Right lobe of liver (tissue), 6 donors: ENCODE data around the gene CYGB. TPM values are rescaled to one million over a fixed set of nuclear protein-coding genes. Genes with fewer than 3 reads are reported as not detected.

Experiments used
- ATAC-seq, 4 donors: fragments of 200-7000 bp; cut with Tn5 transposase; one replicate each; pipeline ENCODE4 v1.9.1; 2020; ENCODE audit warnings: mild to moderate bottlenecking in 4 of 4, moderate library complexity in 4 of 4
- DNase-seq, 3 donors: peaks; one replicate each; pipeline ENCODE4 v3.0.0-alpha.2; 2020
- H3K27ac ChIP-seq, 3 donors: fragments of 200-600 bp; one replicate each; pipeline ENCODE4 v1.8.0; 2022
- H3K27me3 ChIP-seq, 2 donors: fragments of 200-600 bp; one replicate each; pipeline ENCODE4 v1.8.0; 2022
- H3K36me3 ChIP-seq, 4 donors: fragments of 200-600 bp; sonication (generic) in 1 of 4; one replicate each; pipeline versions ENCODE4 v1.5.1 to v1.8.0; 2017 to 2022; ENCODE audit warnings: control low read depth in 1 of 4
- H3K4me1 ChIP-seq, 4 donors: fragments of 200-600 bp; sonication (generic) in 1 of 4; one replicate each; pipeline versions ENCODE4 v1.5.1 to v1.8.0; 2017 to 2022; ENCODE audit warnings: control low read depth in 1 of 4
- H3K4me3 ChIP-seq, 3 donors: fragments of 200-600 bp; one replicate each; pipeline ENCODE4 v1.8.0; 2022
- H3K9me3 ChIP-seq, 4 donors: fragments of 200-600 bp; sonication (generic) in 1 of 4; one replicate each; pipeline versions ENCODE4 v1.5.1 to v1.8.0; 2017 to 2022; ENCODE audit warnings: control low read depth in 1 of 4
- POLR2A ChIP-seq: fragments of 450-650 bp; IDR thresholded peaks from one replicate; pipeline ENCODE4 v1.6.1; 2017; ENCODE audit warnings: antibody characterized with exemption, mild to moderate bottlenecking
- WGBS: methylation state at CpG from one replicate; pipeline ENCODE4 v1.1.6; 2018; ENCODE audit warnings: low coverage, low lambda C conversion rate; ENCODE audit not compliant: insufficient coverage; ENCODE audit errors: missing lambda C conversion rate; 5-methylcytosine and 5-hydroxymethylcytosine counted together
- intact Hi-C, 2 donors: fragments of 100-400 bp; cut with DNase I; formaldehyde crosslinking; loops; one replicate each; pipeline versions ENCODE4 v1.11.2 to v1.14.1; 2022
- total RNA-seq, 6 experiments: library from RNA; depleted of rRNA in 2 of 6; stranded (reverse); fragments of >200 nt in 2 of 6; fragmentation: NEBNext Ultra II Directional in 3 of 6; extraction: Animal tissue kit (Norgen Biotek cat#: 25700) in 3 of 6; gene quantifications; one replicate each; pipeline versions ENCODE4 v1.1.0 to v1.2.4, GENCODE V29; 2016 to 2023
- TF ChIP-seq, protein P1 (sequence below), 4 donors: fragments of 200-600 bp in 3 of 4; fragments of 450-650 bp in 1 of 4; IDR thresholded peaks; one replicate each; pipeline versions ENCODE4 v1.5.1 to v1.8.0; 2016 to 2022; ENCODE audit warnings: antibody characterized with exemption in 4 of 4, mild to moderate bottlenecking in 2 of 4
- donor health status: DM: no; HTN: yes; CAD: no.
- donor health status: DM: no; HTN: no; CAD: no.
- donor health status: DM: no; HTN: no; CAD: no.
- donor health status: DM: no; HTN: yes; CAD: no.
- donor health status: DM: no; HTN: yes; CAD: no.

Gene CYGB
- total RNA-seq, 6 experiments from 2014 or later = 1.8 to 4.1 (median 3.1) TPM

DNA sequence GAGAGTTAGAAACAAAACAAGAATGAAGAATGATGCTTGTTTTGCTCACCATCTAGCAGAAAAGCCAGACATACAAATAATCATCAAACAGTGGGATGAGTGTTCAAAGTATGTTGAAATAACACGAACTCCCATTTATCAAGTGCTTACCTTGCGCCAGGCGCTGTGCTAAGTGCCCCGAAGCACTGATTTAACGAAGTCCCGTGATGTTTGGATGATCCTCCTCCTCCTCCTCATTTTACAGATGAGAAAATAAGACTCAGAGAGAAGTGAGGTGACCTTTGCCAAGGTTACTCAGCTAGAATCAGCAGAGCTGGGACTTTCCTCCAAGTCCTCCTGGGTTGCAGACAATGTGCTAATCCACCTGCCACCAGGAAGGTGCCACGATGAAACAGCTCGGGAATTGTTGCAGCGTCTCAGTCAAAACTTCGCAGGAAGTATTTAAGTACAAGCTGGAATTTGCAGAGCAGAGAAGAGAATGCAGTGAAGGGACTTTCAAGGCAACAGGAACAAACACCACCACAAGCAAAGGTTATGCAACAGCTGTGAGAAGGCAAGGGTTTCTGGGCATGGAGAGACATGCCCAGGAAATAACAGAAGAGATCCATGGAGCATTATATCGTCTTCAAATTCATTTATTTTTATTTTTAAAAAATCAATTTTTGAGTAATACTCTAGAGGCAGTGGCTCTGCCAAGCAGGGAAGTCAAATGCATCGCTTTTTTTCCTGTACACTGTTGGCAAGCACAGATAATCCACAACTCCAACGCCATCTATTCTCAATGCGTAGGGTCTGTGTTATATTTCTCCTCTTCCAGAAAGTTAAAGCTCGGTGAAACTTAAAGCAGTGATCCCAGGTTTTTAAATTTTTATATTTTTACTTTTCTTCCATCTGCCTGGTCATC is 13.5 kb upstream of the CYGB start:
- Histone ChIP-seq H3K4me1 (peaks cover 0 to 48% (median 14%) of the 10 kb centered on the region in 4 donors), H3K27me3 (no peaks in the 10 kb centered on the region), H3K36me3 (no peaks in the 10 kb centered on the region), H3K27ac (peak overlapping the region in 1 of 3 donors; percentile 56), H3K4me3 (peak overlapping the region in 2 of 3 donors; percentile 4 to 34), H3K9me3 (no peaks in the 10 kb centered on the region)
- DNase-seq (no peak), ATAC-seq (peak; percentile 57 to 64 (median 62))
- 21% methylated on average over 15 of the region's 15 CpGs for WGBS
- TF ChIP-seq, protein P1, sequence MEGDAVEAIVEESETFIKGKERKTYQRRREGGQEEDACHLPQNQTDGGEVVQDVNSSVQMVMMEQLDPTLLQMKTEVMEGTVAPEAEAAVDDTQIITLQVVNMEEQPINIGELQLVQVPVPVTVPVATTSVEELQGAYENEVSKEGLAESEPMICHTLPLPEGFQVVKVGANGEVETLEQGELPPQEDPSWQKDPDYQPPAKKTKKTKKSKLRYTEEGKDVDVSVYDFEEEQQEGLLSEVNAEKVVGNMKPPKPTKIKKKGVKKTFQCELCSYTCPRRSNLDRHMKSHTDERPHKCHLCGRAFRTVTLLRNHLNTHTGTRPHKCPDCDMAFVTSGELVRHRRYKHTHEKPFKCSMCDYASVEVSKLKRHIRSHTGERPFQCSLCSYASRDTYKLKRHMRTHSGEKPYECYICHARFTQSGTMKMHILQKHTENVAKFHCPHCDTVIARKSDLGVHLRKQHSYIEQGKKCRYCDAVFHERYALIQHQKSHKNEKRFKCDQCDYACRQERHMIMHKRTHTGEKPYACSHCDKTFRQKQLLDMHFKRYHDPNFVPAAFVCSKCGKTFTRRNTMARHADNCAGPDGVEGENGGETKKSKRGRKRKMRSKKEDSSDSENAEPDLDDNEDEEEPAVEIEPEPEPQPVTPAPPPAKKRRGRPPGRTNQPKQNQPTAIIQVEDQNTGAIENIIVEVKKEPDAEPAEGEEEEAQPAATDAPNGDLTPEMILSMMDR (IDR thresholded peaks at IDR 0.05) = no peak
- TF ChIP-seq POLR2A = no peak
- intact Hi-C loops = no loop called here

DNA sequence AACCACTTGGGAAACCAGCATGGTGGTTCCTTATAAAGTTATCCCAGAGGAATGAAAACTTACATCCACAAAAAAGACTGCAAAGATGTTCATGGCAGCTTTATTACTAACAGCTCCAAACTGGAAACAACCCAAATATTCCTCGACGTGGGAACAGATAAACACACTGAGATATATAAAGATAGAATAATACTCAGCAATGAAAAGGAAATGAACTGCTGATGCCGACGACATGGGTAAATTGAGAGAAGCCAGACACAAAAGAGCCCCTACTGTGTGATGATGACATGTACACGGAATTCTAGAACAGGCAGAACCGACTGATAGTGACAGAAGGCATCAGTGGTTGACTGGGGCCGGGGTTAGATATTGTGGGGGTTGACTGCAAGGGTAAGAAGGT is 12.0 kb upstream of the CYGB start:
- Histone ChIP-seq H3K36me3 (no peaks in the 10 kb centered on the region), H3K4me1 (peaks cover 0 to 53% (median 14%) of the 10 kb centered on the region in 4 donors), H3K27me3 (no peaks in the 10 kb centered on the region), H3K27ac (peak overlapping the region in 1 of 3 donors; percentile 46), H3K9me3 (no peaks in the 10 kb centered on the region), H3K4me3 (peak overlapping the region in 1 of 3 donors; percentile 39)
- intact Hi-C loops = no loop called here
- WGBS = 64% methylated on average over 7 of the region's 7 CpGs
- TF ChIP-seq POLR2A = no peak
- TF ChIP-seq, protein P1 (IDR thresholded peaks at IDR 0.05) = no peak
- ATAC-seq (no peak), DNase-seq (no peak)

DNA sequence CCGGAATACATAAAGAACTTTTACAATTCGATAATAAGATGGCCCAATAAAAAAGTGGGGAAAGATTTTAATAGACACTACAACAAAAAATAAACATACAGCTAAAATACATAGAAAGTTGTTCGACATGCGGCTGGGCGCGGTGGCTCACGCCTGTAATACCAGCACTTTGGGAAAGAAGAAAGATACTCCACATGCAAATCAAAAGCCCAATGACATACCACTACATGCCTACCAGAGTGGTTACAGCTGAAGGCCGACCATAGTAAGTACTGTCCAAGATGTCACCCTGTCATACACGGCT is 11.7 kb upstream of the CYGB start:
- no peak for ATAC-seq
- H3K36me3 ChIP-seq = no peaks in the 10 kb centered on the region
- WGBS = 25% methylated on average over 9 of the region's 9 CpGs
- H3K27ac ChIP-seq = peak overlapping the region in 1 of 3 donors; percentile 46
- H3K9me3 ChIP-seq = no peaks in the 10 kb centered on the region
- no peaks in the 10 kb centered on the region for H3K27me3 ChIP-seq
- no peak for TF ChIP-seq POLR2A
- TF ChIP-seq, protein P1 (IDR thresholded peaks at IDR 0.05) = no peak
- H3K4me3 ChIP-seq = peak overlapping the region in 1 of 3 donors; percentile 39
- DNase-seq = no peak
- intact Hi-C loops = no loop called here
- H3K4me1 ChIP-seq = peaks cover 0 to 57% (median 14%) of the 10 kb centered on the region in 4 donors

DNA sequence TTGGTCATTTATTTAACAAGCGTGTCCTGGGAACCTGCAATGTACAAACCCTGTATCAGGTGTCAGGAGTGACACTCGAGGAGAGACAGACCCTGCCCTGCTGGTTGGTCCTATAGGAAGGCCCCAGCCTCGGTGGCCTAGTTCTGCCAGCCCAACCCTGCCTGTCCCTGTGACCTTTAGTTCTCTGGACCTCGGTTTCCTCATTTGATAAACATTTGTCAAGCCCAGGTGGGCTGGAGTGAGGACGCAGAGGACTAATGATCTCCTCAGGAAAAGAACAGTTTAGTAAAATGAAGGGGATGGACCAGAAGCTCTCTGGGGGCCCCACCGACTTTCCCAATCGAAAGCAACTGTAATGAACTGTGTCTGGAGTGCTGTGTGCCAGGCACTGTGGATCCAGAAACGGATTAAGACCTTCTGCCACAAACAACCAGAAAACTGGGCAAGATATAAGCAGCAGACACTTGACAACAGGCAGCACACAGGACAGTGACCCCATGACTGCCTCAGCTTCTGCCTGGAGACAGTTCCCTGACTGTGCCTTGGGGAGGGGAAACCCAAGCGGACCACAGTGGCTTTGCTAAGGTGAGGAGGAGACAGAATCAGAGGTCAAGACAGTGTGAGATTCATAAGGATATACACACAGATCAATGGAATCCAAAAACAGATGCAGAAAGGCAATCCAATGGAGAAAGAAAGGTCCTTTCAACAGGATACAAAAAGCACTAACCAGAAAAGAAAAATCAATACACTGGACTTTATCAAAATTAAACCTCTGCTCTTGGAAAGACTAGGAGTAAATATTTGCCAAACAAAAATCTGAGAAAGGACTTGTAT is 11.1 kb upstream of the CYGB start:
- peaks cover 0 to 58% (median 14%) of the 10 kb centered on the region in 4 donors for H3K4me1 ChIP-seq
- intact Hi-C loops = no loop called here
- no peaks in the 10 kb centered on the region for H3K36me3 ChIP-seq
- DNase-seq = no peak
- TF ChIP-seq POLR2A = no peak
- TF ChIP-seq, protein P1 (IDR thresholded peaks at IDR 0.05) = no peak
- peak overlapping the region in 1 of 3 donors; percentile 39 for H3K4me3 ChIP-seq
- peak; percentile 44 to 67 (median 58) for ATAC-seq
- WGBS = 24% methylated on average over 8 of the region's 9 CpGs
- H3K9me3 ChIP-seq = no peaks in the 10 kb centered on the region
- no peaks in the 10 kb centered on the region for H3K27me3 ChIP-seq
- H3K27ac ChIP-seq = peak overlapping the region; percentile 46 to 79 (median 55)
